GM23248 (cell line): Measurements from ENCODE around the gene ARID5B.

Experiments
- EZH2 ChIP-seq: fragments of 200-600 bp; sonication (generic); IDR thresholded peaks from 2 replicates; pipeline ENCODE4 v1.6.1; 2018; ENCODE audit warnings: antibody characterized with exemption, mild to moderate bottlenecking; ENCODE audit not compliant: insufficient read depth, poor library complexity, severe bottlenecking
- EZH2phosphoT487 ChIP-seq: fragments of 200-600 bp; sonication (generic); IDR thresholded peaks from 2 replicates; pipeline ENCODE4 v1.6.1; 2018; ENCODE audit warnings: antibody characterized with exemption, moderate library complexity, mild to moderate bottlenecking, low read depth; ENCODE audit not compliant: insufficient read depth

DNA sequence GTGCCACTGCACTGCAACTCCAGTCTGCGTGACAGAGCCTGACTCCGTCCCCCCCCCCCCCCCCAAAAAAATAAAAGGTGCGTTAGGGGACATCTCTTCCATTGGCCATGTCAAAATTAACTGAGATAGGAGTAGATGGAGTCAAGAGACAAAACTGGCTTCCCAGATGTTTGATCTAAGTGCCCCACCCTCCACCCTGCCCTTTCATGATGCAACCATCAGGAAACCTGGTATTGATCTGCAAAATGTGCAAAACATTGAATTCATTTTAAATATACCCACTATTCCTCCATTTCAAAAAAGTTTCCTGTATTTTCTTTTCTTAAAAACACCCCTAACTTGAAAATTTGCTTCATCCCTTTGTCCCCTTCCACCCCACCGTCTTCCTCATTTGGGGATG is 17.5 kb downstream of the ARID5B start:
- TF ChIP-seq EZH2phosphoT487 (no peak), EZH2 (no peak)
